ENCODE data around the gene RCAN1.
A peak's percentile ranks its signal among the peaks of the same experiment; 100 is the strongest.

Gene RCAN1

GRCh38 chr21:34537838-34538237, 77.1 kb downstream of the RCAN1 start:
- no peak for DNase-seq (ENCODE audit: low spot score)

- no peak for DNase-seq (ENCODE audit: low spot score)
Measured at GRCh38 chr21:34536820-34537219, 78.1 kb downstream of the RCAN1 start.

- DNase-seq (ENCODE audit: low spot score), result no peak
Measured at GRCh38 chr21:34536311-34536710, 78.6 kb downstream of the RCAN1 start.

- no peak for DNase-seq (ENCODE audit: low spot score)
Measured at GRCh38 chr21:34535886-34536285, 79.0 kb downstream of the RCAN1 start.

- peak; percentile 83 for DNase-seq (ENCODE audit: low spot score)
Measured at GRCh38 chr21:34534522-34534921, 80.4 kb downstream of the RCAN1 start.

GRCh38 chr21:34533938-34534337, 81.0 kb downstream of the RCAN1 start:
- DNase-seq (ENCODE audit: low spot score), result no peak

GRCh38 chr21:34531399-34531798, 83.5 kb downstream of the RCAN1 start:
- DNase-seq (ENCODE audit: low spot score), result no peak

- no peak for DNase-seq (ENCODE audit: low spot score)
Measured at GRCh38 chr21:34530261-34530660, 84.7 kb downstream of the RCAN1 start.

- DNase-seq (ENCODE audit: low spot score), result peak; percentile 42
Measured at GRCh38 chr21:34528131-34528561, 86.8 kb downstream of the RCAN1 start.

- DNase-seq (ENCODE audit: low spot score), result peak; percentile 58
Measured at GRCh38 chr21:34526618-34527290, 88.2 kb downstream of the RCAN1 start.

GRCh38 chr21:34526241-34526617, 88.7 kb downstream of the RCAN1 start:
- no peak for DNase-seq (ENCODE audit: low spot score)

- DNase-seq (ENCODE audit: low spot score), result no peak
Measured at GRCh38 chr21:34524646-34525601, 90.0 kb downstream of the RCAN1 start.

- no peak for DNase-seq (ENCODE audit: low spot score)
Measured at GRCh38 chr21:34523019-34523555, 91.8 kb downstream of the RCAN1 start.

GRCh38 chr21:34522284-34522683, 92.6 kb downstream of the RCAN1 start:
- no peak for DNase-seq (ENCODE audit: low spot score)

GRCh38 chr21:34521561-34521960, 93.4 kb downstream of the RCAN1 start:
- no peak for DNase-seq (ENCODE audit: low spot score)

- DNase-seq (ENCODE audit: low spot score), result no peak
Measured at GRCh38 chr21:34520764-34521508, 94.0 kb downstream of the RCAN1 start.

GRCh38 chr21:34520281-34520680, 94.6 kb downstream of the RCAN1 start:
- DNase-seq (ENCODE audit: low spot score), result no peak

GRCh38 chr21:34519694-34520093, 95.2 kb downstream of the RCAN1 start:
- DNase-seq (ENCODE audit: low spot score), result no peak

GRCh38 chr21:34519016-34519415, 95.9 kb downstream of the RCAN1 start:
- no peak for DNase-seq (ENCODE audit: low spot score)

GRCh38 chr21:34518301-34518700, 96.6 kb downstream of the RCAN1 start:
- DNase-seq (ENCODE audit: low spot score), result no peak

GRCh38 chr21:34517491-34518245, 97.2 kb downstream of the RCAN1 start:
- DNase-seq (ENCODE audit: low spot score), result no peak
